COLO668 (cell line): Measurements from ENCODE around the gene OR14A16.

Source experiments
- DNase-seq: peaks from one replicate; lab custom pipeline; 2025; ENCODE audit not compliant: unreplicated experiment; lab: John Stamatoyannopoulos, UW

Gene OR14A16

GRCh38 chr1:247769603-247770002 is 54.3 kb downstream of the OR14A16 start:
- DNase-seq = no peak
